A204.1 (cell line): Measurements from ENCODE around the gene KCNJ6.

Experiments
- FAIRE-seq: peaks from 2 replicates; lab custom pipeline; 2012; peaks lifted over from hg19 to GRCh38; lab: Jason Lieb, UNC

The KCNJ6 gene

DNA sequence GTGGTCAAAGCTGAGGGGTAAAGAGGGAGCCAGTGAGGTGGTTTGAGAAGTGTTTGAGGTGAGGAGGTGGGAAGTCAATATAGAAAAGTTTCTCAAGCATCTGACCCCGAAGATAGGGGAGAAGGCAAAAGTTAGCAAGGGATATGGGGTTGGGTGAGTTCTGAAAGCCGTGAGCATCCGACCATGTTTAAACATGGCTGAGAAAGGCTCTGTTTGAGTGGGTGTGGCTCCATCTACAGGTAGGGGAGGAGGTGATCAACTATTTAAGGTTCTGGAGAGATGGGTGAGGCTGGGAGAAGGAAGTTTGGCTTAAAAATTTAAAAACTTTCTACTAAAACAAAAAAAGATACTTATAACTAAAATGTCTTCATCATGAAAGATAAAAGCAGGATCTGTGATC, 273.8 kb downstream of the KCNJ6 start:
- FAIRE-seq = no peak

- FAIRE-seq = no peak
These were observed 276.5 kb downstream of the KCNJ6 start for GRCh38 chr21:37639756-37640155.

GRCh38 chr21:37636152-37636860, 280.0 kb downstream of the KCNJ6 start:
- no peak for FAIRE-seq

- no peak for FAIRE-seq
These were observed 284.7 kb downstream of the KCNJ6 start for GRCh38 chr21:37631319-37632117.

DNA sequence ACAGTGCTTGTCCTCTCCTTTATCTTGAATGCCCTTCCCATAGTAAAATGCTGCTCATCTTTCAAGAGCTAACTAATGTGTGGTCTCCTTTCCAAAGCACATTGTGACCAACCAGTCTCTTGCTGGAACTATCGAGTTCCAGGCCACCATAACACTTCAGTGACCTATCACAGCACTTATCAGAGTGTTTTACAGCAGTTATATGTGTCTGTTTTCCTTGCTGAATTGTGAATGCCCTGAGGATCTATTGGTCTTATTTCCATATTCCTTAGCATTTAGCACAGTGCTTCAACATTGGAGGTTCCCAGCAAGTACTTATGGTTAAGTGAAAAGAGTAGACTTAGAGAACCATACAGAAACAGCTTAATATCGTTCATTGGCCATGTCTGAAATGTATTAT, 285.4 kb downstream of the KCNJ6 start:
- FAIRE-seq = no peak

- no peak for FAIRE-seq
These were observed 287.9 kb downstream of the KCNJ6 start for GRCh38 chr21:37628362-37628761.

DNA sequence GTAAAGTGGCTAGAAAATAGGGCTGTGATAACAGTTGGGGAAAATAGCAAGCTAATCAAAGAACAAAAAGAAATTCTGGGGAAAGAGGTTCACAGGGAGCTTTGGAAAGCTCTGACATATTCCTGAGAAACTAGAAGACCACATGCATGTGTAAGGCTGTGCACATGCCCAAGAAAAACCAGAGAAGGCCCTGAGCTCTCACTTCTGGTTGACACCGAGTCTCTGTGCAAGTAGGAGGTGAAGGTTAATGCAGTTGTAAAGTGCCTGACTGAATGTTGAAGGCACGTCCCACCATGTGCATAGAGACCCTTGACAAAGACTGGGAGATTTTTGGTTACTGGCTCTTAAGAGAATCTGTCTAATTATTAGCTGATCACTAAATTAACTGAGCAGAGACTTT, 288.7 kb downstream of the KCNJ6 start:
- FAIRE-seq = no peak

GRCh38 chr21:37627074-37627473, 289.2 kb downstream of the KCNJ6 start:
- no peak for FAIRE-seq

- FAIRE-seq = no peak
These were observed 289.9 kb downstream of the KCNJ6 start for GRCh38 chr21:37626320-37626719.

GRCh38 chr21:37623689-37624088, 292.6 kb downstream of the KCNJ6 start:
- FAIRE-seq = no peak

DNA sequence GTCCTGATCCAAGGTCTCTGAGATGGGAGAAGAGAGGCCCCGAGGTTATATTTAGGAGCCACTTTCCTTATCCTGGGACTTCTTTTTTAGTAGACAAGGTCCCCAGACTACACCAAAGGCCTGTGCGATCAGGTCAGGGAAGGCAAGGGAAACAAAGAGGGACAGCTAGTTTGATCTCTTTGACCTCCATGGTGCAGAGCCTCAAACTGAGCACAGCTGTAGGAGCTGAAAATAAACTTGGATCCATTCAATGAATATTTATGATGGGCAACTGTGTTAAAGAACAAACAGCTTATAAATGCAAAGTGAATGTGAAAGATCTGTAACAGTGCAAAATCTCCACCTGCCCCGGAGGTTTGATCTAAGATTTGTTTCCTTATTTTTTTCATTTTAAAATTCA, 293.1 kb downstream of the KCNJ6 start:
- FAIRE-seq = no peak

GRCh38 chr21:37622755-37623154, 293.5 kb downstream of the KCNJ6 start:
- FAIRE-seq = no peak

- FAIRE-seq = no peak
These were observed 295.9 kb downstream of the KCNJ6 start for GRCh38 chr21:37620401-37620800.

DNA sequence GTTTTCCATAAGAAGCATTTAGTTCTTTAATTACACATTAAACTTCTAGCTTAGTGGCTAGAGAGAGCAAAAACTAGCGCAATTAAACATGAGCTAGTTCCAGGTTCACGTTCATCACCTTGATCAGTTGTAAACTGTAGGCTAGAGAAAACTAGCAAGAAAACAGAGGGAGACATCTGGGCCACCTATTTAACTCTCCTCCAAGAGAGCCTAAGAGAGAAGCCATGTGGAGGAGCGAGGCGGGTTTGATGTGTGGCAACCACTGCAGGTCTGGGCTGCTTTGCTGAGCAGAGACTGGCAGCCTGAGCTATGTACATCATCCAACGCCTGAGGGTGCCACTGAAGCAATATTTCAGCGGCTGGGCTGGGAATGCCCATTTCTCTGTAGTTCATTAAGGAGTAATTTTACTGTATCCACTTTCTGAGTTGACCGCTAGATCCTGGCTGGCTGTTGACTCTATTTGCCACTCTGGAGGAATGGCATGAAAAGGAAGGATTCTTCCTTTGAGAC, 296.7 kb downstream of the KCNJ6 start:
- no peak for FAIRE-seq

DNA sequence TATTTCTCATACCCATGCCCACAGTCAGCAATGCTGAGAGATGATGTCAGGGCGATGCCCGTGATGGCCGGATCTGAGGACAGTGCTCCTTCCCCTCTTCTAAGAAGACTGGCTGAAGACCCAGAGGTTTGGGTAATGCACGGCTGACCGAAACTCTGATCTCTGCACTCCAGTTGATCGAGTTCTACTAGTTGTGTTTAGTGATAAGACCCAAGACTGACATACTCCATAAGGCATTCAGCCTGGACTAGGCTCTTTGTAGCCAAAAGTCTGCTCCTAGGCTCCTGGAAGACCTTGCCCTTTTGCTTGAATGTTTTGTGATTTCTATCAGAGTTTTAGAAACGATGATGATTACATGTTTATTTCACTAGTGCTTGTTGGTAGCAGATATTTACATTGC, 298.2 kb downstream of the KCNJ6 start:
- FAIRE-seq = no peak

- no peak for FAIRE-seq
These were observed 300.3 kb downstream of the KCNJ6 start for GRCh38 chr21:37615962-37616361.

DNA sequence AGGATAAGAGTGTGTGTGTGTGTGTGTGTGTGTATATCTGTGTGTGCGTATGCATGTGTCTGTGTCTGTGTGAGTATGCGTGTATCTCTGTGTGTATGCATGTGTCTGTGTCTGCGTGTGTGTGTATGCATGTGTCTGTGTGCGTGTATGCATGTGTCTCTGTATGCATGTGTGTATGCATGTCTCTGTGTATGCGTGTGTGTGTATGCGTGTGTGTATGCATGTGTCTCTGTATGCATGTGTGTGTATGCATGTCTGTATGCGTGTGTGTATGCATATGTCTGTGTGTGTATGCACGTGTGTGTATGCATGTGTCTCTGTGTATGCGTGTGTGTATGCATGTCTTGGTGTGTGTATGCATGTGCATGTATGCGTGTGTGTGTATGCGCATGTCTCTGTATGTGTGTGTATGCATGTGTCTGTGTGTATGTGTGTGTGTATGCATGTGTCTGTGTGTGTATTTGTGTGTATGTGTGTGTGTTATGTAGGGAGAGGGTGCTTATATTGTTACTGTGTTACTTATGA, 301.8 kb downstream of the KCNJ6 start:
- FAIRE-seq = no peak

- no peak for FAIRE-seq
These were observed 309.2 kb downstream of the KCNJ6 start for GRCh38 chr21:37607081-37607480.

DNA sequence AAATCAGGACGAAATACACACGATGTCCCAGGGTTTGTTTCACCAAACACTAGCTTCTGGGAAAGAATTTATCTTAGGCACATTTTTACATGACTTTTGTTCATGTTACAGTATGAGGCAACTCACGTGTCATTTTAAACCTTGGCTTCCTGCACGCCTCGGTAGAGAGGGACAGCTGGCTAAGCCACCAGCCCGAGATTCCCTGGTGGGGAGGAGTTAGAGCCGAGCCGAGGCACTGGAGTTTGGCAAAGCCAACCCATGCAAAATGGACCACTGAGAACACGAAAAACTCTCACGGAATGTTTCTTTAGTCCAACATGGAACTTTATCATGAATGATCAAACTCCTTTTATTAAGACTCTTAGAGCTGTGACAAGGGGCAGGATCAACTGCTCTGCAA, 309.7 kb downstream of the KCNJ6 start:
- no peak for FAIRE-seq

GRCh38 chr21:37605006-37605405, 311.3 kb downstream of the KCNJ6 start:
- FAIRE-seq = no peak

- FAIRE-seq = no peak
These were observed 313.1 kb downstream of the KCNJ6 start for GRCh38 chr21:37603129-37603528.

DNA sequence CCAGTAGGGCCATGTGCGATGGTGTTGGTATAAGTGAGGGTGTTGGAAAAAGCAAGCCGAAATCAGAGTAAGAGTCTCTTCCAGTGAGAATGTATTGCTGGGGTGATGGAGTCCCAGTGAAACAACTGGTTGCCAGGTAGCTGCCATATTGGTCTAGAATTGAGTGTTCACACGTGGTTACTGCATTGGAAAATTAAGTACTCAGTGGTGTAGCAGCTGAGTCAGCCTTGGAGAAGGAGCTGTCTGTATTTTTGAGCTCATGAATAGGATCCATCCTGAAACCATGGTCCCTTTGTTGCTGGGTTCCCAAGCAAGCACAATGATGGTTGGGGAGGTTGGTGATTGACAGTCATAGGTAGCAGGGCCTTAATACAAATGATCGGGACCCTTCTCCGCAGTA, 314.3 kb downstream of the KCNJ6 start:
- FAIRE-seq = no peak

GRCh38 chr21:37601027-37601426, 315.2 kb downstream of the KCNJ6 start:
- no peak for FAIRE-seq
